ENCODE data around the gene MTHFD1L. TPM values are rescaled to one million over a fixed set of nuclear protein-coding genes. Genes with fewer than 3 reads are reported as not detected.

MTHFD1L gene
- total and polyA plus RNA-seq, 2 donors: 13.9 to 16.0 TPM

DNA sequence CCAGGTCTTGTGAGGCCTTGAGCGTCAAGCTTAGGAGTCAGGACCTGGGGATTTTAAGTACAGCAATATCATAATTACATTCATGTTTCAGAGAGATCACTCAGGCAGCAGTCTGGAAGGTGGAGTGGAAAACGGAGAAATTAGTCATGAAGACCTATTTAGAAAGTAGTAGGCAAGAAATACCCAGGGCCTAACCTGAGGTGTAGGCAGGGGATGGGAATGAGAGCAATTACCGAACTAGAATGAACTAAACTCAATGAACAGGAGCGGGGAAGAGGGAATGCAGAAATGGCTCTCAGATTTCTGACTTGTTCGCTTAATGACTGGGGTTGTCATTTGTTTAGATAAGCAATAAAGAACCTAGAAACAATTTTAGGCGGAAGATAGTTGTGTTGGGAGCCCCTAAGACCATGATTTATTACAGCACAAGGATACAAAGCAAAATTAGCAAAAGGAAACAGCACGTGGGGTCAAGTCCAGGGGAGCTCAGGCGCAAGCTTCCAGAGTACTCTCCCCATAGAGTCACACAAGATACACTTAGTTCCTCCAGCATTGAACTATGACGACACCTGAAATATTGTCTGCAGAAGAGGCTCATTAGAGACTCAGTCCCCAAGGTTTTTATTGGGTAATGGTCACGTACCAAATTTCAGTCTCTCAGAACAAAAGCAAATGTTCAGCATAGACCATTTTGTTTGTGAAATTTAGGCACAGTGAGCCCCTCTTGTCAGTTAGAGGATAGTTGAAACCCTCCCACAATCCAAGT is 195.4 kb downstream of the MTHFD1L start:
- Histone ChIP-seq H3K36me3 (ENCODE audit: control insufficient read depth in 2 of 2, insufficient read depth in 2 of 2, low read length in 1 of 2) (peaks cover 0 to 4% of the 10 kb centered on the region in 2 donors), H3K4me1 (ENCODE audit: control insufficient read depth in 2 of 2, insufficient read depth in 2 of 2, low read length in 2 of 2) (no peaks in the 10 kb centered on the region), H3K27ac (ENCODE audit: low read depth in 1 of 2, low read length in 1 of 2) (no peak overlapping the region), H3K4me3 (ENCODE audit: low read length in 2 of 2) (no peak overlapping the region), H3K9me3 (ENCODE audit: control insufficient read depth in 2 of 2, insufficient read depth in 1 of 2, low read length in 1 of 2) (no peaks in the 10 kb centered on the region), H3K27me3 (ENCODE audit: control insufficient read depth in 2 of 2, insufficient read depth in 1 of 2, low read length in 1 of 2) (no peaks in the 10 kb centered on the region)
- no peak for DNase-seq (ENCODE audit: low read depth in 6 of 9, low spot score in 9 of 9)
- WGBS: 98% methylated on average over 10 of the region's 10 CpGs

DNA sequence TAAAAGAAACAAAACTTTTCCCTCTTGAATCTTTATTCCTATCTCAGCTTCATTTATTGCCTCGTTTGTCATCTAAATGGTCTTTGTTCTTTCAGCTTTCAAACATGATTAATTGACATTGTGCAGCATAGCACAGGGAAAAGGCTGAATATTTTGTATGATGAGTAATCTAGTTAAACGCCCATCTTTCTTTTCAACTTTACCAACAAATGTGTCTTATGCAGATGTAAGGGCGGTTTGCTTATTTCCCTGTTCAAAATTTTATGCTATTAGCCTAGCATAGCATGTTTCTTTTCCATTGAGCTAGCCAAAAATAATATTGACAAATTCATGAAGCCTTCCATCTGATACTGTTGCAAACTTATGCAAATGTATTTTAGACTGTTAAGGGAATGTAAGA is 197.8 kb downstream of the MTHFD1L start:
- DNase-seq (ENCODE audit: low read depth in 6 of 9, low spot score in 9 of 9): no peak

DNA sequence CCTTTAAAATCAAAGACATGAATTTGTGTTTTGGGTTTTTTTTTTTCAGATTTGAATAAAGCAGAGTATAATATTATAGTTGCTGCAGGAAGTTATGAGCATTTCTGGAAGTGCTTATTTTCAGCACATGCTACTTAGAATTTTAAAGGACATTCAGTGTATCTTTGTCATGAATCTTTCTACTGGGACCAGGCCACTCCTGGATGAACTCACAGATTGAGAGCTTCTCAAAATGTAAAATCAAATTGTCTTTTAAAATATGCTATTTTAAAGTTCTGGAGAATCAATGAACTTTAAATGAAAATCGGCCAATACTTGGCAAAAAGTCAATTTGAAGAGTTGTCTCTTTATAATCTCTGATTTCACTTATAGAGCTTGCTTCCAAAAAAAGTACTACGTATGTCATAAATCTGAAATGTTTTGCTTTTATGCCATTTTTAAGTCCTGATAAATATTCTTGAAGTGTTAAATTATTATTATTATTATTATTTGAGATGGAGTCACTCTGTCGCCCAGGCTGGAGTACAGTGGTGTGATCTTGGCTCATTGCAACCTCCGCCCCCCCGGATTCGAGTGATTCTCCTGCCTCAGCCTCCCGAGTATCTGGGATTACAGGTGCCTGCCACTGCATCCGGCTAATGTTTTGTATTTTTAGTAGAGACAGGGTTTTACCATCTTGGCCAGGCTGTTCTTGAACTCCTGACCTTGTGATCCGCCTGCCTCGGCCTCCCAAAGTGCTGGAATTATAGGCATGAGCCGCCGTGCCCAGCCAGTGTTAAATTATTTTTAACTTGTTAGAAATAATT is 198.5 kb downstream of the MTHFD1L start:
- Histone ChIP-seq H3K4me1 (ENCODE audit: control insufficient read depth in 2 of 2, insufficient read depth in 2 of 2, low read length in 2 of 2) (no peaks in the 10 kb centered on the region), H3K4me3 (ENCODE audit: low read length in 2 of 2) (no peak overlapping the region), H3K9me3 (ENCODE audit: control insufficient read depth in 2 of 2, insufficient read depth in 1 of 2, low read length in 1 of 2) (no peaks in the 10 kb centered on the region), H3K36me3 (ENCODE audit: control insufficient read depth in 2 of 2, insufficient read depth in 2 of 2, low read length in 1 of 2) (peaks cover 0 to 4% of the 10 kb centered on the region in 2 donors), H3K27me3 (ENCODE audit: control insufficient read depth in 2 of 2, insufficient read depth in 1 of 2, low read length in 1 of 2) (no peaks in the 10 kb centered on the region), H3K27ac (ENCODE audit: low read depth in 1 of 2, low read length in 1 of 2) (no peak overlapping the region)
- DNase-seq (ENCODE audit: low read depth in 6 of 9, low spot score in 9 of 9): no peak
- WGBS: 96% methylated on average over 12 of the region's 12 CpGs

More for the DNA sequence above, 197.8 kb downstream of the MTHFD1L start:
- no peaks in the 10 kb centered on the region for H3K9me3 ChIP-seq (ENCODE audit: control insufficient read depth in 2 of 2, insufficient read depth in 1 of 2, low read length in 1 of 2)
- H3K27ac ChIP-seq (ENCODE audit: low read depth in 1 of 2, low read length in 1 of 2): no peak overlapping the region
- no peaks in the 10 kb centered on the region for H3K4me1 ChIP-seq (ENCODE audit: control insufficient read depth in 2 of 2, insufficient read depth in 2 of 2, low read length in 2 of 2)
- WGBS: 96% methylated on average over 3 of the region's 3 CpGs
- no peaks in the 10 kb centered on the region for H3K27me3 ChIP-seq (ENCODE audit: control insufficient read depth in 2 of 2, insufficient read depth in 1 of 2, low read length in 1 of 2)
- H3K36me3 ChIP-seq (ENCODE audit: control insufficient read depth in 2 of 2, insufficient read depth in 2 of 2, low read length in 1 of 2): peaks cover 0 to 4% of the 10 kb centered on the region in 2 donors
- no peak overlapping the region for H3K4me3 ChIP-seq (ENCODE audit: low read length in 2 of 2)

DNA sequence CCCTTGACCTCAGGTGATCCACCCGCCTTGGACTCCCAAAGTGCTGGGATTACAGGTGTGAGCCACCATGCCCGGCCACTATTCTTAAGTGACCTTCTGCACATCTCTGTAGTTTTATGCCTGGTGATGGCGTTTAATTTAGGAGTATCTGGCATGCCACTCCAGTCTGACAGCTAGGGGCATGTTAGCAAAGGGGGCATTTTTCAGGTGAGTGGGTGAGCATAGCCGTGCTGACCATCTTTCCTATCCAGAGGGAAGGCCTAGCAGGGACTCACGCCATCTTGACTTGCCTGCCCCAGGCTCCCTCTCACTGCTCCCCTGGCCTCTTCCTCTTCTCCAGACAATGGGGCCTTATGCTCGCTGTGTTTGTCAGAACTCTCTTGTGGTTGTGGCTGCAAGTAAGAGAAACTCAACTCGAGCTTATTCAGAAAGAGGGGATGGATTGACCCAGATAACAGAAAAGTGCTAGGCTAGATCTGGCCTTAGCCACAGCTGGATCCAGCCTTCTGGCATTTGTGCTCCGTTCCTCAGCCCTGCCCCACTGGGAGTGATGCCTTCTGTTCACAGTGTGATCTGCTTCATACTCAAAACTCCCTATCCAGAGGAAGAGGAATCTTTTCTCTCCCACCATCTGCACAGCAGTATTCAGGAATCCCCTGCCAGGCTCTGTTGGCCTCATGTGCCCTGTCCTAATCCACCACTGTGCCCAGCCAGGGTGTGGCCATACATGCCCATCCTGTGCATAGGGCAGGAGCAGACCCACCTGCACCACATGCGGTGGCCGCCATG is 199.7 kb downstream of the MTHFD1L start:
- no peaks in the 10 kb centered on the region for H3K36me3 ChIP-seq (ENCODE audit: control insufficient read depth in 2 of 2, insufficient read depth in 2 of 2, low read length in 1 of 2)

DNA sequence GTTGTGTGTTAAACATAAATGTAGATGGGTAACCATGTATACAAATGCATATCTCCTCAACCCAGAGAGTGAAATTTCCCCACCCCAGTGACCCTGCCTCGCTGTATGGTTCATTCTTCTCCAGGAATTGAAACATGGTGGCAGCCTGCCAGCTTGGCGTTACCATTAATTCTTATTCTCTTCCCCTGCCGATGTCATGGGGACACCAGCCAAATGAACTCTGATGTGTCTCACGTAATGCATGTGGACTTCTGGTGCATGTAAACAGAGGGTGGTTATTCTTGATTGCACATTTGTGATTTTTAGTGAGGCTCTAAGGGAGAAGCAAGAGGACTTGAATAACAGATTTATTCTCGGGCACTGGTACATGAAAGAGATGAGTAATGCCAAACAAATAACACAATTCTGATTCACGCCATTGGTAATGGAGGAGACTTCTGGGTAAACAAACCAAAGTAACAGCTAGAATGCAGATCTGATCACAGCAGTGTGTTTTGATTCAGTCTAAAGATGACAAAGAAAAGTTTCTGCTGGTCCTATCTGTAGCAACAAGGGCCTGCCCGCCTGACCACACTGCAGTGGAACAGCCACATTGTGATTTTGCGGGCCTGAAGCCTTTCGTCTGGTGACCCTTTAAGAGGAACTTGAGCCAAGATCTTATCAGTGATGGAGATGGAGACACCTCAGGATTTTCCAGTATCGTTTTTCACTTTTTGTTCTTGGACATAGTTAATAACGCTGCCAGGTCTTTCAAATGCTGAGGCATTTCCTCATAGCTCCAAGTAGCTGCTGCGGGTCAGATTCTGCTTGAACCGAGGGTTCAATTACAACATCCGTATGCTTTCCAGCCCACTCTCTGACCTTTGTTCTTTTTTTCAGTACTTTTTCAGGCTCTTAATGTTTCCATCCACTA is 202.4 kb downstream of the MTHFD1L start:
- Histone ChIP-seq H3K36me3 (ENCODE audit: control insufficient read depth in 2 of 2, insufficient read depth in 2 of 2, low read length in 1 of 2) (no peaks in the 10 kb centered on the region), H3K9me3 (ENCODE audit: control insufficient read depth in 2 of 2, insufficient read depth in 1 of 2, low read length in 1 of 2) (no peaks in the 10 kb centered on the region), H3K27ac (ENCODE audit: low read depth in 1 of 2, low read length in 1 of 2) (no peak overlapping the region), H3K27me3 (ENCODE audit: control insufficient read depth in 2 of 2, insufficient read depth in 1 of 2, low read length in 1 of 2) (no peaks in the 10 kb centered on the region), H3K4me3 (ENCODE audit: low read length in 2 of 2) (no peak overlapping the region), H3K4me1 (ENCODE audit: control insufficient read depth in 2 of 2, insufficient read depth in 2 of 2, low read length in 2 of 2) (no peaks in the 10 kb centered on the region)
- 93% methylated on average over 14 of the region's 14 CpGs for WGBS
- no peak for DNase-seq (ENCODE audit: low read depth in 6 of 9, low spot score in 9 of 9)

More for the DNA sequence above, 199.7 kb downstream of the MTHFD1L start:
- DNase-seq (ENCODE audit: low read depth in 6 of 9, low spot score in 9 of 9): no peak
- no peaks in the 10 kb centered on the region for H3K9me3 ChIP-seq (ENCODE audit: control insufficient read depth in 2 of 2, insufficient read depth in 1 of 2, low read length in 1 of 2)
- 94% methylated on average over 10 of the region's 10 CpGs for WGBS
- no peak overlapping the region for H3K27ac ChIP-seq (ENCODE audit: low read depth in 1 of 2, low read length in 1 of 2)
- no peaks in the 10 kb centered on the region for H3K27me3 ChIP-seq (ENCODE audit: control insufficient read depth in 2 of 2, insufficient read depth in 1 of 2, low read length in 1 of 2)
- no peaks in the 10 kb centered on the region for H3K4me1 ChIP-seq (ENCODE audit: control insufficient read depth in 2 of 2, insufficient read depth in 2 of 2, low read length in 2 of 2)
- H3K4me3 ChIP-seq (ENCODE audit: low read length in 2 of 2): no peak overlapping the region

DNA sequence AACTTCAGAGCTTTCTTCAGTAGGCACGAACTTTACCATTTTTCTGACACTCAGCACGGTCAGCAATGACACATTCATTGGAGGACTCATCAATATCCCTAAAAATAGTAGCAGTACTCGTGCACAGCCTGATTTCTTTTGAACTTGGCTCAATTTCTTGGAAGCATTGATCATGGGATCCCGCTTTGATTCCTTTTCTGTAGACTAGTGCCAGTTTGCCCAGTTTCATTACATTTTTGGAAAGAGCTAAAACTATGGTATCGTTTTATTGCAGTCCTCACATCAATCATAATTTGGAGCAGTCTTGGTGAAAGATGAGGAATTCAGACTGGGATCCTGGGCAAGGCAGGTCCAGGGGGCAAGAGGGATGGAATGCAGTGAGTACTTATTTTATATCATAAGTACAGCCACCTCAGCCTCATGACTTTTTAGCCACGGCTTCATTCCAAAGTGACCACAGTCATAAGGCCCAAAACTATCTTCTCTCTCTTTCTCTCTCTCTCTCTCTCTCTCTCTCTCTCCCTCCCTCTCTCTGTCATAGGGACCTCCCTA is 203.3 kb downstream of the MTHFD1L start:
- no peaks in the 10 kb centered on the region for H3K36me3 ChIP-seq (ENCODE audit: control insufficient read depth in 2 of 2, insufficient read depth in 2 of 2, low read length in 1 of 2)
- H3K27ac ChIP-seq (ENCODE audit: low read depth in 1 of 2, low read length in 1 of 2): no peak overlapping the region
- H3K4me1 ChIP-seq (ENCODE audit: control insufficient read depth in 2 of 2, insufficient read depth in 2 of 2, low read length in 2 of 2): no peaks in the 10 kb centered on the region
- no peaks in the 10 kb centered on the region for H3K9me3 ChIP-seq (ENCODE audit: control insufficient read depth in 2 of 2, insufficient read depth in 1 of 2, low read length in 1 of 2)
- no peak overlapping the region for H3K4me3 ChIP-seq (ENCODE audit: low read length in 2 of 2)
- H3K27me3 ChIP-seq (ENCODE audit: control insufficient read depth in 2 of 2, insufficient read depth in 1 of 2, low read length in 1 of 2): no peaks in the 10 kb centered on the region
- 95% methylated on average over 6 of the region's 6 CpGs for WGBS
- no peak for DNase-seq (ENCODE audit: low read depth in 6 of 9, low spot score in 9 of 9)

DNA sequence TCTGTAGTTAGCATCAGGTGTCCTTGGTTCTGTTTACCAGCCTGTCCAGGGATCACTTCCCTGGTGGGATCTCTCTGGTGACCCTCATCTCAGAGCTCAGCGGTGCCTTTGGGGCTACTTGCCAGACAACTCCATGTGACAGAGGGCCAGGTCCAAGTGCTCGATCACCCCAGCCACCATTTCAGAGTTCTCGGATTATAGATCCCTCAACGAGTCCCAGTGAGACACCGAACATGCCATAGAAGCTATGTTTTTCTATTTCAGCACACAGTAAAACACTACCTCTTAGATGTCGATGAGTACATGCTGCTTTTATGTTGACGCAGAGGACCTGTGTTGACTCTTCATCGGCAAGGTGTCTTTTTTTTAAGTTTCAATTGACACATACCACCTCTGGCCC is 204.1 kb downstream of the MTHFD1L start:
- Histone ChIP-seq H3K27ac (ENCODE audit: low read depth in 1 of 2, low read length in 1 of 2) (no peak overlapping the region), H3K27me3 (ENCODE audit: control insufficient read depth in 2 of 2, insufficient read depth in 1 of 2, low read length in 1 of 2) (no peaks in the 10 kb centered on the region), H3K36me3 (ENCODE audit: control insufficient read depth in 2 of 2, insufficient read depth in 2 of 2, low read length in 1 of 2) (no peaks in the 10 kb centered on the region), H3K4me3 (ENCODE audit: low read length in 2 of 2) (no peak overlapping the region), H3K4me1 (ENCODE audit: control insufficient read depth in 2 of 2, insufficient read depth in 2 of 2, low read length in 2 of 2) (no peaks in the 10 kb centered on the region), H3K9me3 (ENCODE audit: control insufficient read depth in 2 of 2, insufficient read depth in 1 of 2, low read length in 1 of 2) (no peaks in the 10 kb centered on the region)
- DNase-seq (ENCODE audit: low read depth in 6 of 9, low spot score in 9 of 9): no peak
- 96% methylated on average over 8 of the region's 8 CpGs for WGBS

DNA sequence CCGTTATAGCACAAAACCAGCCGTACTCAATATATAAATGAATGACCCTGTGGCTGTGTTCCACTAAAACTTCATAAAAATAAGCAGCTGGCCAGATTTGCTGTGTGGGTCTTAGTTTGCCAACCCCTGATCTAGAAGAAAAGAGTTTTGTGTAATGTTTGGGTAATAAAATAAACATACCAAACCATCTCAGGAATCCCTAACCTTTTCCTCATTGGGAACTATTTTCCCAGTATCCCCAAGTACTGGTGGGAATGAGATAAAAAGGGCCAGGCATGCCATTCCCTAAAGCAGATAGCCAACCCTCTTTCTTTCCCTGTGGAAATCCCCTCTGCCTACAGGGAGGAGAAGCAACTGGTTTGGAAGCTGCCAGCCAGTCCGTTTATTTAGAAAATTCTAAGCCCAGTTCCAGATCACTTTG is 205.1 kb downstream of the MTHFD1L start:
- Histone ChIP-seq H3K27ac (ENCODE audit: low read depth in 1 of 2, low read length in 1 of 2) (no peak overlapping the region), H3K4me3 (ENCODE audit: low read length in 2 of 2) (no peak overlapping the region), H3K36me3 (ENCODE audit: control insufficient read depth in 2 of 2, insufficient read depth in 2 of 2, low read length in 1 of 2) (no peaks in the 10 kb centered on the region), H3K27me3 (ENCODE audit: control insufficient read depth in 2 of 2, insufficient read depth in 1 of 2, low read length in 1 of 2) (no peaks in the 10 kb centered on the region), H3K9me3 (ENCODE audit: control insufficient read depth in 2 of 2, insufficient read depth in 1 of 2, low read length in 1 of 2) (no peaks in the 10 kb centered on the region), H3K4me1 (ENCODE audit: control insufficient read depth in 2 of 2, insufficient read depth in 2 of 2, low read length in 2 of 2) (no peaks in the 10 kb centered on the region)
- over 99% methylated on average over 3 of the region's 3 CpGs for WGBS
- DNase-seq (ENCODE audit: low read depth in 6 of 9, low spot score in 9 of 9): no peak

All from thymus (tissue), 11 donors.